ENCODE measurements around the gene ZNF474.
"Not testable (repeated sequence)": the region's sequence is repeated elsewhere in the genome, so short reads cannot be mapped to it uniquely, and the experiment has no call there.

The ZNF474 gene

GRCh38 chr5:122129306-122129705, at the start of gene ZNF474:
Gene ZNF474 (plus strand): TSS chr5:122129546. CDS start chr5:122151991, 22,445 bp downstream.
- DNase-seq: no peak

GRCh38 chr5:122081541-122081940, 47.8 kb upstream of the ZNF474 start:
- DNase-seq: no peak

- DNase-seq: no peak
These were observed 45.8 kb upstream of the ZNF474 start for GRCh38 chr5:122083535-122083934.

GRCh38 chr5:122085041-122085440, 44.3 kb upstream of the ZNF474 start:
- no peak for DNase-seq

- no peak for DNase-seq
These were observed 40.0 kb upstream of the ZNF474 start for GRCh38 chr5:122089096-122090013.

- DNase-seq: peak; percentile 3 to 38
These were observed 37.3 kb upstream of the ZNF474 start for GRCh38 chr5:122091936-122092600.

- DNase-seq: no peak
These were observed 35.7 kb upstream of the ZNF474 start for GRCh38 chr5:122093415-122094180.

- DNase-seq: not testable (repeated sequence)
These were observed 35.1 kb upstream of the ZNF474 start for GRCh38 chr5:122094251-122094650.

GRCh38 chr5:122095158-122095557, 34.2 kb upstream of the ZNF474 start:
- no peak for DNase-seq

GRCh38 chr5:122097391-122097790, 32.0 kb upstream of the ZNF474 start:
- no peak for DNase-seq

- DNase-seq: no peak
These were observed 30.1 kb upstream of the ZNF474 start for GRCh38 chr5:122099060-122099790.

GRCh38 chr5:122101636-122102285, 27.6 kb upstream of the ZNF474 start:
- peak; percentile 12 to 55 for DNase-seq

GRCh38 chr5:122102825-122103224, 26.5 kb upstream of the ZNF474 start:
- DNase-seq: no peak

GRCh38 chr5:122105909-122106308, 23.4 kb upstream of the ZNF474 start:
- no peak for DNase-seq

GRCh38 chr5:122107016-122107415, 22.3 kb upstream of the ZNF474 start:
- DNase-seq: peak; percentile 5 to 48

GRCh38 chr5:122110987-122111386, 18.4 kb upstream of the ZNF474 start:
- no peak for DNase-seq

- DNase-seq: no peak
These were observed 17.9 kb upstream of the ZNF474 start for GRCh38 chr5:122111460-122111859.

- no peak for DNase-seq
These were observed 17.3 kb upstream of the ZNF474 start for GRCh38 chr5:122112063-122112462.

- no peak for DNase-seq
These were observed 16.4 kb upstream of the ZNF474 start for GRCh38 chr5:122112733-122113558.

GRCh38 chr5:122114501-122114900, 14.8 kb upstream of the ZNF474 start:
- DNase-seq: no peak

GRCh38 chr5:122118356-122118948, 10.9 kb upstream of the ZNF474 start:
- DNase-seq: no peak

Data from NCI-H526 (cell line).